ENCODE data around the gene TMEM88. TPM values are rescaled to one million over a fixed set of nuclear protein-coding genes. Genes with fewer than 3 reads are reported as not detected.

The TMEM88 gene
- total and polyA plus RNA-seq, 2 of the 13 experiments (the other 11 are each of a cell fraction or from before 2014, with no cell fraction given): 0.31 to 0.66 TPM

GRCh38 chr17:7839876-7840261 is 15.0 kb upstream of the TMEM88 start:
- in situ Hi-C loops (cut with HindIII; ENCODE audit: extremely low pct_ligation_motif_present, low pct_unique_long_range_greater_than_20kb): loop anchor here (10.0 kb wide), 1 partner anchor 265 kb away; the partner anchor contains the start of gene CD68
- Histone ChIP-seq H3K36me3 (replicated peaks in 1 of 2; ENCODE audit: control insufficient read depth in 1 of 2, insufficient read depth in 2 of 2, low read length in 2 of 2) (0 out of 5 replicates have a peak, but pooled peaks cover 0 to 5% of the 10 kb centered on the region in 2 experiments), H3K4me2 (ENCODE audit: low read depth, low read length) (peak overlapping the region; percentile 96; the same call in 1 of the 2 replicates), H3K27me3 (ENCODE audit: control insufficient read depth in 1 of 2, insufficient read depth in 2 of 2, low read length in 2 of 2) (peaks cover 0 to 3% of the 10 kb centered on the region in 2 experiments; a peak in 1 of 5 replicates), H3K27ac (ENCODE audit: extremely low read length, insufficient read depth, low read length) (no peak overlapping the region), H3K4me3 (replicated peaks in 1 of 3; ENCODE audit: insufficient read depth in 1 of 3, low read depth in 2 of 3, low read length in 3 of 3) (no peak overlapping the region), H3K79me2 (ENCODE audit: insufficient read depth, low read length) (peaks cover 52% of the 10 kb centered on the region), H3K9ac (ENCODE audit: insufficient read depth, low read depth, low read length) (no peak overlapping the region), H3K9me3 (ENCODE audit: low read length) (no peaks in the 10 kb centered on the region), H3K4me1 (ENCODE audit: insufficient read depth, low read length) (peaks cover 41% of the 10 kb centered on the region), H4K20me1 (ENCODE audit: insufficient read depth, low read length) (peaks cover 17% of the 10 kb centered on the region; the same call in 1 of the 2 replicates), H2AFZ (ENCODE audit: low read length) (no peak overlapping the region)
- ChIA-PET CTCF (ENCODE audit: low intra/inter-chr PET ratio, low total read pairs) (no interaction called here), POLR2A (interaction anchor here (8.1 kb wide), 1 partner anchor 17 kb away, joined by 104 read pairs; the partner anchor contains the start of genes CYB5D1, NAA38 and TMEM88)
- DNase-seq (ENCODE audit: low spot score): peak; percentile 28
- FAIRE-seq: no peak
- ATAC-seq: no peak
- intact Hi-C loops (cut with micrococcal nuclease; ENCODE audit: unreplicated experiment): loop anchor here (5.0 kb wide), 1 partner anchor 202 kb away; no protein-coding TSS in a partner anchor
- BruUV-seq (replicated peaks): no TSS peak
- WGBS (ENCODE audit: low lambda C conversion rate): 69% methylated on average over 2 of the region's 2 CpGs
- TF ChIP-seq PRDM10 (CRISPR knock-in tag; IDR thresholded peaks at IDR 0.05; ENCODE audit: low read depth) (peak; percentile 98), TFAP4 (IDR thresholded peaks at IDR 0.05; ENCODE audit: borderline replicate concordance, low read depth) (no peak), ZNF580 (CRISPR knock-in tag; IDR thresholded peaks at IDR 0.05; ENCODE audit: borderline replicate concordance, low read depth) (no peak), BHLHE40 (IDR thresholded peaks at IDR 0.05; ENCODE audit: low read length) (peak; percentile 62; the same call in 1 of the 2 replicates), THYN1 (CRISPR knock-in tag; IDR thresholded peaks at IDR 0.05; ENCODE audit: borderline replicate concordance, low read depth) (no peak), ARNTL (CRISPR knock-in tag; IDR thresholded peaks at IDR 0.05) (no peak), RXRB (CRISPR knock-in tag; IDR thresholded peaks at IDR 0.05; ENCODE audit: borderline replicate concordance) (no peak), MEF2D (CRISPR knock-in tag; IDR thresholded peaks at IDR 0.05) (no peak), USF2 (IDR thresholded peaks at IDR 0.05; ENCODE audit: low read depth, low read length) (no peak), USF2 (CRISPR knock-in tag; IDR thresholded peaks at IDR 0.05; ENCODE audit: borderline replicate concordance) (no peak), ZNF432 (CRISPR knock-in tag; IDR thresholded peaks at IDR 0.05; ENCODE audit: borderline replicate concordance) (no peak), ZBTB44 (CRISPR knock-in tag; IDR thresholded peaks at IDR 0.05) (no peak), SMC3 (IDR thresholded peaks at IDR 0.05; ENCODE audit: low read length) (no peak), DRAP1 (CRISPR knock-in tag; IDR thresholded peaks at IDR 0.05) (no peak), RBFOX2 (IDR thresholded peaks at IDR 0.05; ENCODE audit: low read depth, low read length) (0 out of 2 replicates have a peak, but pooled peaks have one; percentile 44), CBX1 (IDR thresholded peaks at IDR 0.05; ENCODE audit: low read depth) (no peak)

Data from HepG2 (cell line).